ENCODE measurements around the gene PRPF19.

The PRPF19 gene

DNA sequence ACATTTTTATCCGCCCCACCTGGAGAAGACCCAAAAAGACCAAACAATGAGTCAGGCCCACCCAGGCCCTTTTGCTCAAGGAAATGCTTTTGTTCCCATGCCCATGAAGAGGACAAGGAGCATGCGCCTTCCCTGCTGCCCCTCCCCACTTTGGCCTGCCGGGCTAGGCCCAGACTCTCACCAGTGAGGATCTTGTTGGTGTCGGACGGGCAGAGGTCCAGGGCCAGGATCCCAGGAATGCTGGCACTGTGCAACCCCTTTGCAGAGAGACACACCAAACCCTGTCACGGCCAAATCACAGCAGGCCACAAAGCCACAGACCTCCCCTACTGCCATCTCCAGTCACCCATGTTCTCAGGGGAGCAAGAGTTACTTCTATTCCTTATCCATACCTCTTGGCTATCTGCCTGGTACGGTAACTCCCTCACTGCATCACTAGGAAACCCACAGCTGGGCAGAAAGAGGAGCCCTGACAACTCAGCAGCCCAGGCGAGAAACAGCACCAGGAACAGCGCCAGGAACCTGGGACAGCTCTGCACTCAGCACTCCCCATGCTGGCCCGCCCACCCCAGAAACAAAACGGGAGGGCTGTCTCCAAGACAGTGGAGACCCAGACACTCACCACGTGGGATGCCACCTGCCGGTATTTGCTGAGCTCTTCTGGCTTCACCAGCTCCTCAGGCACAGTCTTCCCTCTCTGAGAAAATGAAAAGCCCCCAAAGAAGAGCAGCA lies 5.5 kb downstream of the PRPF19 start:
- no peak for DNase-seq

DNA sequence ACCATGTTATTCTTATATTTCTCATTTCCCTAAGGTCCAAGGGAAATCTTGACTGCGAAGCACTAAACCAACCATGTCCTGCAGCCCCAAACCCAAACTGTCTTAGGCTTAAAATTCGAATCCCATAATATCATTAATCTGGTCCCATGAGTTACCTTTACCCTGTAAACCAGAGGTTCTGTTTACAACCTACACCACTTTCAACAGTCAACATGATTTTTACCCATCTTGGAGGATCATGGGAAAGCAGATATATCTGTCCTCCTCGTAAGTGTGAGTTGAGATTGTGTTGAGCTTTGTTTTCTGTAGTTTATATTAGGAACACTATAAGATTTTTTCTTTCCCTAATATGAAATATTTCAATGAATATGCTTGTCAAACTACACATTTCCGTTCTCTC lies 6.4 kb downstream of the PRPF19 start:
- no peak for DNase-seq

DNA sequence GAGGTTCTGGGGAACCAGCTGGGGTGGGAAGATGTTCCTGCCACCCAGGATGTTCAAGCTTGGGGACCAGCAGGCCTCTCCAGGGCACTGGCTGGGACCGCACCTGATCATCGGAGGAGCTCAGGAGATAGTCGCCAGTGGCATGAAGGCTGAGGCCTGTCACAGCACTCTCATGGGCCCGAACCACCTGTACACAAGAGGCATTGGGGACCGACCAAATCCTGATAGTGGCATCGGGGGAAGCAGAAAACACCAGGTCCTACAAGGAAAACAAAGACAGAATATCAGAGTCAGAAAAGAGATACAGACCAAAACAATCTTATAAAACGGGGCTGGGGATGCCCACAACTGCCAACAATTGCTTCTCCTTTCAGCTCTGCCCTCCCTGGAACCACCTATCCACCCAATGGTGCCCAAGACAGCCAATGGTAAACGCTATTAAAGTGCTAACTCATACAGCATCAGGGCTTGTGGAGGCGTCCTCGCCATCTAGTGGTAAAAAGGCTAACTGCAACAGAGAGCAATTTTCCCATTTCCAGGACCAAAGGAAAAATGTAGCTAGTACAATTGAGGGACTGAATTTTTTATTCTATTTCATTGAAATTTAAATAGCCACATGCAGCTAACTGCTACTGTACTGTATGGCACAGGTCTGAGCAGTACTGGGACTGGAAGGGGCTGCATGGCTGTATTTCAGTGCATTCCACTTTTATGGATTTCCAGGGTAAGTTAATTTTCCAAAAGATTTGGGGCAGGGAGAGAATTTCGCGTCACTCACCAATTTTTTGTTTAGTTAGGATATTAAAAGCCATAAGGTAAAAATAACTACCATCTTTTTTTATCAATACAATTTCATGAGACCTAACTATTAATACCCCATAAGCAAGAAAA lies 7.1 kb downstream of the PRPF19 start:
- peak; percentile 31 for DNase-seq

DNA sequence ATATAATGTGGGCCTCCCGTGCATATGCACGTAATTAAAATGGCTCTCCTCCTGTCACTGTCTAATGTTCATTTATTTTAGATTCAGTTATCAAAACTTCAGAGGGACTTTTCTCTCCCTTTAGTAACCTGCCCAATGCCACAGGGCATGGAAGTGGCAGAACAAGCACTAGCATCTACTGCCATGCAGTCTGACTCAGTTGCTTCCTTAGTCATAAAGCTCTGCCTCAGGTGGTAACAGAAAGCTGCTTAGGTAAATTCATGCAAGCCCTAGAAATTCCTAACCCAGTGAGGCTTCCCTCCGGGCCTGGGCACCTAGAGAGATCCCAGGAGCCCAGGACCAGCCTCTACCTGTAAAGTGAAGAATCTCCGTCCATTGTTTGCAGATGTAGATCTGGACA lies 8.9 kb downstream of the PRPF19 start:
- DNase-seq = no peak

DNA sequence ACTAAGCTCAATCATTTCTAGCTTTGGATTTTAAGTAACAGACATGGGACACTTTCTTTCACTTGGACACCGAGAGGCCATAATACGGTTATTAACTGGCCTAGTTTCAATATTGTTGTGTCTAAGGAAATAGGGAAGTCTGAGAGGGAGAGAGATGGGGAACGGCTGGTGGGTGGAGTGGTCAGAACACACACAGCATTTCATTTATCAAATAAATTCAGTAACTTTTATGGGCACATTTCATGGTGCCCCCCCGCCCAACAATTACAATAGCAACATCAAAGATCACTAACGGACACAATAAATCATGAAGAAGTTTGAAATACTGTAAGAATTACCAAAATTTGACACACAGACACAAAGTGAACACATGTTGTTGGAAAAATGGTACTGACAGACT lies 10.7 kb downstream of the PRPF19 start:
- DNase-seq = no peak

DNA sequence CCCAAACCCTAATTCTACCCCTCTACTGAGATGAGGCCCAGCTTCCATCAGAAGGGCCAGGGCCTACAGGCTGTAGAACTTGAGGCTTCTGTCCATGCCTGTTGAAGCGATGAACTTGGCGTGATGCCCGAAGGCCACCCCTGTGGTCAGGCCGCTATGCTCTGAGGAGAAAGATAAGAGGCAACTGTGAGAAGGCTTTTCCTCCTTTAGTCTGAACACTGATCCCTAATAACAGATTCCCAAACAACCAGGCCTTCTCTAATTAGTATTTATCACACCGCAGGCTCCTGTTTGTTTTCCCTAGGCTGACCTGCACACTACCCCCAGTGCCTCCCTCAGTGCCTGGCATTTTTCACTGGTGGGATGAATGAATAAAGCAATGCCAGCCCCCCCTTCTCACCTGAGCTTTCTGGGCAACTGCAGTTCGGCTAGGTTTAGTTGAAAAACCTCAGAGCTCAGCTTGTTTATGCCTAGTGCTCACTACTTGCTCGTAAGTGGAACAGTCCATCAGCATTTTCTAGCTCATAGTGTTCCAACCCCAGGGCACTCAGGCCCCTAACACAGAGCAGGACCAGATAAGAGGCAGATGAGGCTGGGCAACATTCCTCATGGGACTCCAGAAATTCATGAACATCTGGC lies 15.2 kb downstream of the PRPF19 start:
- DNase-seq = no peak

DNA sequence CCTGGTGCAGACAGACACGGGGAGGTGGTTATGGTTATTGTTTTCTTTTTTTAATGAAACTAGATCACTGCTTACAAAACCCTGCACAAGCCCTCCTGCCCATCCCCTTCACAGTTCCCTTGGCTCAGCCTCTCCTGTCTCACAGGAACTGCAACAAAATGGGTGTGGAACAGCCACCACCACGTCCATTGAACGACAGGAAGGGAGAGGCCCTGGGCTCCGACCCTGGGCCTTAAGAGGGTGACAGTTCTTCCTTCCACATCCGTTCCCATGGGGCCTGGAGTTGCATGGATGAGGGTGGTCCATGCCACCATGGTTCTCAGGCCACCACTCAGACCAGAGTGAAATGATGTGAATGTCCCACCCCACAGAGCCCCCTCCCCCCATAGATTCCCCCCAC lies 15.7 kb downstream of the PRPF19 start:
- DNase-seq = no peak

DNA sequence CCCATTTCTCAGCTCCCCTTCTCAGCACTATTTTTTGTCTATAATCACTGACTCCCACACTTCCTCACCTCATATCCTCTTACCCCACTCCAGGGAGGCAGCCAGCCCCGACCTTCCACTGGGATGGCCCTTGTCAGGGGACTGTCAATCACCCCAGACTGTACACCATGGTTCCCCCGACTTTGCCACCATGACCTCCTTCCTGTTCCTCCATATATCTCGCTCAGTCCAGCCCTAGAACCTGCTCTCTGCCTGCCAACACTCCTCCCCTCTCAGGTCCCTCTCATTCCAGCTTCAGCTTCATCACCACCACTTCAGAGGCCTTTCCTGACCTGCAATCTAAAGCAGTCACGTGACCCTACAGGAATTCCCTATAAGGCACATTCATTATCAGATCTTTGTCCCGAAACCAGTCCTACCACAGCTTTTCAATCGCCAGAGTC lies 16.5 kb downstream of the PRPF19 start:
- DNase-seq = no peak

DNA sequence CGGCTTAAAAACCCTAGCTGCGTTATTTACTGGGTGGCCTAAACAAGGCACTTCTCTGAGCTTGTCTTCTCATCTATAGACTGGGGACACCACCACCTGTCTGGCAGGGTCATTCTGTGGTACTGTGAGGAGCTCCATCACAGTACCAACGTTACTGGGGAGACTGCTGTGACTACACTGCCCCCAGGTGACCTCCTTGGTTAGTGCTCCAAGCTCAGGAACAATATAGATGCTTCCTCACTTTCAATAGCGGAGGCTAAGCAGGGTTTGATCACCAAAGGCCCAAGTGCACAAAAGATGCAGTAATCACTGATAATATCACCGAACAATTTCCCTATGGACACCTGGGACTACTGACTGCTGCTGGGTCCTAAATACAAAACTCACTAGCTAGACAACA lies 18.8 kb downstream of the PRPF19 start:
- peak; percentile 79 for DNase-seq

DNA sequence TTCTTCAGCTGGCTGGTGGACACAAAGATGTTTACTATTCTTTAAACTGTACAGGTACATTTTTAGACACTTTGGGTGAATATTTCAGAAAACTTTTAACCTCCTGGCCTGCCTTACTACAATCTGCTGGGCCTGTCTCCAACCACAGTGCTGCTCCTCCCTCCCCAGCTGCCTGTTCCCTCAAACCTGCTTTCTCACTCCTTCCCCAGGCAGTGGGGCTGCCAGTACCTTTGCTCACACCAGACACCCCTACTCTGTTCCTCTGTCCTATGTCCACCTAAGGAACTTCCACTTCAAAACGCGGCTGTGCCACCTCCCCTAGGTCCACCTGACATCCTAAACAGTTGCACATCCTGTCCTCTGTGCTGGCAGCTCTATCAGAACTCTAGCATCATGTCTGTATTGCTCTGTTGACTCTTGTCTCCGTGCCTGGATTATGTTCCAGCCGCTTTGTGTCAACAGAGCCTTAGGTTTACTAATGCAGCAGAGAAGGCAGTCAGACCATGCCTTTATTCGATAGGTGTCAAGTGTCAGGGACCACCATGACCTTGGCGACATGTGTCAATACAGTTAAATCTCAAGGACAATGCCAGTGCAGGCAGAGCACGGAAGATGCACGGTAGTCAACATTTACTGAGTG lies 25.6 kb downstream of the PRPF19 start:
- DNase-seq = peak; percentile 73

DNA sequence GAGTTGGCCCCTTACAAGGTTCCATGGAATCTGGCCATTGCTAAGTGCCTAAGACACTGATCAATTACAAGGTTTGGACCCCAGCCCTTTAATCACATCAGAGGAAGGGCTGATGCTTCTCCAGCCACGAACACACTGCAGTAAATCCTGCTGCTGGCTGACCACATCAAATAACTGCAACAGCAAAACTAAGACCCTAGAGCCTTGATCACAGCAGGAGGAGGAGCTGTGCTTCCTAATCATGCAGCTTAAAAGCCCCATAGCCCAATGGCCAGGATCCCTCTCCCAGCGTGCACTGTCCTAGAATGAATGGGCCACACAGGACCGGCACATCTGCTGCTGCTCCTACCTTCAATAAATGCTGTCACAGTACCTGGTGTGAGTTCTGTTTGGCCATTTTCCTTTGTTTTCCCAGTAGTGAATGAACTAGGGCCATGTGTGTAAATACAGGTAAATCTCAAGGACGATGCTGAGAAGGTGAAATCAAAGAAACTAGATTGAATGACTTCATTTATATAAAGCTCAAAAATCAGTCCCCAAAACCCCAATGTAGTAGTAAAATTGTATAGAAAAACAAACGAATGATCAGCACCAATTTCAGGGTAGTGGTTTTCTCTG lies 26.3 kb downstream of the PRPF19 start:
- DNase-seq = no peak

DNA sequence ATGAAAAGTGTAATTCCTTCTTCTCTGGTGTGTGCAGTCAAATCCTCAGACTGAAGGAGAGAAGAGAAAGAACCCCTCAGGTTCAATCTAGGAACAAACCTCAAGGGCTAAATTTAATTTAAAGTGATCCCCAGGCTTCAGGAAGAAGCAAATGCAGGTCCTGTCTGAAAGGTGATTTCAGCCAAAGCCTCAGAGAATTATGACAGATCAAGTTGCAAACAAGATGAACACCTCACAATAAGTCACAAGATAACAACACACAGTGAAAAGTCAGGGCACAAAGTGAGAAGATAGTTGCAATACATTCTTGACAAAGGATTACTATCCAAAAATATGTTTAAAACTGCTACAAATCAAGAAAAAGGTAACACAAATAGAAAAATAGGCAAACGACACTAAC lies 27.3 kb downstream of the PRPF19 start:
- no peak for DNase-seq

DNA sequence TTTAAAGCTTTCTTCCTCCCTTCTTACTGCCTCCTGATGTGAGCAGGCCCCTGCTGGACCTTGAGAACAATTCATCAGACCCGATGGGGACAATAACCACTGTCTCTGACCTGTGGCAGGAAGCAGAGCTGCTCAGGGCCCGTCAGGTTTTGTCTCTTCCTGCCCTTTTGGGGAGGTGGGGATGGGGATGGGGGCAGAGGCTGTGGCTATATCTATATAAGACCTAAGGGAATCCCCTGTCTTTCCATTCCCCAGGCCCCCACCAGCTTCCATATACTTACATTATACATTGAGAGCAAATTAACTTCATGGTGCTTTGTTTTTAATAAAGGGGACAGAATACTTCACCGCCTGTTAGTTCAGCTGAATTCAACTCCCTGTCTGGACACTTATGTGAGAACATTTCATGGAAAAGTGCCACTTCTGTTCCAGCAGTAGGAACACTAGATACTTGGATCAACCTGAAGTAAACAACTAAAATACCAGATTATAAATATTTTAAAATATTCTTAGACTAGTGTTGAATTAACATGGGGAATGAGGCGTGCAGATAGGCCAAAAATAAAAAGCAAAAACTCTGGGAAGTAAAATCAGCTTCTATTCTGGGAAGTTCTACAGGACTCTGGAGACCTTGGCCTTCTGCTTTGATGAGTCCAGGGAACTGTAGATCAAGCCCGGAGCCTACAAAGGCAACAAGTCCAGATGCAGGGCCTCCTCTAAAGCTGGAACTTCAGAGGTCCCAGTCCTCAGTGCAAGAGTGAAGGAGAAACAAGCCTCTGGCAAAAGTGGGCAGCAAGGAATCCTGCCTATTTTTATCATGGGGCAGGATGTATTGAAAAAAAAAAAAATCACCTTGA lies 27.9 kb downstream of the PRPF19 start:
- DNase-seq = no peak

DNA sequence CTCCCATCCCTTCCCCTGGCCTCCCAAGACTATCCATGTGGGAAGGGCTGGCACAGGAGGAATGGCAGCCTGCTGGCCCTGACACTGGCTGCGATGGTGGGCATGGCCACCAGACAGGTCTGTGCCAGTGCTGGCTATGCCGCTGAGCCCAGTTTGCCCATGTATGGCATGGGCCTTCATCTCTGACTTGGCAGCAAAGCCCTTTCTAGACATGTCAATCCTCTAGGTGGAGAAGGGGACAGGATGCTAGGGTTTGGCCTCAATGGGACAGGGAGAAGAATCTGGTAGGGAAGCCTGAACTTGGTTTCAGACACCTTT lies 30.3 kb downstream of the PRPF19 start:
- DNase-seq = no peak

DNA sequence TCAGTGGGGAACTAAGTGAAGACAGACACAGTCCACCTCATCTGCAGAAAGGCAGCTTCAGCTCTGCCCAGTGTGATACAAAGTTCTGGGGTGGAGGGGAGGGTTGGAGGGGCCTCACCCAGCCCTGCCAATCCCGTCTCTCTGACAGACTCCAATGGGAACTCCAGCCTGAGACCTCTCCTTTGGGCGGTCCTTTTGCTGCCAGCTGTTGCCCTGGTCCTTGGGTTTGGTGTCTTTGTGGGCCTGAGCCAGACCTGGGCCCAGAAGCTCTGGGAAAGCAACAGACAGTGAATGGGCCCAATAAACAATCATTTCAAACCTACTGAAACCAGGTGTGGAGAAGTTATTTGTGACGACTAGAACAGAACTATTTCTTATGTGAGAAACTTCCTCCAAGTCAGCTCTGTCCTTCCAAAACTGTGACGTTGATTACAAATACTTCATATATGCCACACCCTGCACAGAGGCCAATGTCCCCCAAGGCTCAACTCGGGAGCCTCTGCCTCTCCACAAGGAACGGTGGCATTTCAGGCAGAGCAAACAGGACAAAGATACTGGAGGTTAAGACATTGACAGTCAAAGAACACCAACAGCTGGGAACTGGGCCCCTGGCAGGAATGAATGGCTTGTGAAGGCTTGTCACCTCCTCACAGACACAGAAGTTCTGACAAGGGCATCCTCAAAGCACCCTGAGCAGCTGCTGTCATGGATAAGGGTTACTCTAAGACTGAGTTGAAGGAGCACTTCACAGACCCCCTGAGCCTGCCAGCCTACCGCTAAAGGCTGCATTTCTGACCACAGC lies 30.8 kb downstream of the PRPF19 start:
- DNase-seq = no peak

DNA sequence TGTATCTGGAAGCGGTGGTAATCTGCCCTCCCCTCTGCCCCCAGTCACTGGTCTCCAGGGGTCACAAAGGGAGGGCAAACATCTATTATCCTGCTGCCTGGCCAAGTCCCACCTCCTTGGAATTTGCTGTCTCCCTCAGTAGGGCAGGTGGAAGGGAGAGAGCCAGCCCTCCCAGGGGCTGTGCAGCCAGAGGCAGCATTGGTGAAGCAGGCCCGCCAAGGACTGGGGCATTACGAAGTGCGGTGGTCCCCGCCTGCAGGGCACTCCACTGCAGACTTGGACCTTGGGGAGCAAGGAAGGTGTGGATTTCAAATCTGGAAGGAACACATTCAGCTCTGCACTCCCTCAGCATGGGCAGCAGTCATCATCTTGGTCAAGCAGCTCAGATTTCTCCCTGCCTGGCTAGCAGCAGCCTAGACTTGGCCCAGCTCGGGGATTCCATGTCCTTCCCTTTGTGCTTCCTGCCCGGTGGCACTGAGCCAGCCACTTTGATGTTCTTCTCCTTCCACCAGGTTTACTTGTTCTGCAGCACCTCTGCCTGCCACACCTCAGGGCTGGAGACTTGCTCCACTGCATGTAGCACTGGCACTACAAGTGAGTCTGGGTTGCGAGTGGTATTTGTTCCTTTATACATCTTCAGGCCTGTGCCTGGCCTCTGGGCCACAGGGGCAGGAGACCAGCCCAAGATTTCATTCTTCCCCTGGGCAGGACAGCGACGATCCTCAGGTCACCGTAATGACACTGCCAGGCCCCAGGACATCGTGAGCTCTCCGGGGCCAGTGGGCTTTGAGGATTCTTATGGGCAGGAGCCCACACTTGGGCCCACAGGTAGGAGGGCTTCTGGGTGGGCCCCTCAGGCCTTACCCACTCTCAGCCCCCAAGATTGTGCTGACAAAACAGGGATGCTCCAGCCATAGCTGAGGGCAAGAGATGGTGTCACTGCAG lies 31.7 kb downstream of the PRPF19 start:
- no peak for DNase-seq

DNA sequence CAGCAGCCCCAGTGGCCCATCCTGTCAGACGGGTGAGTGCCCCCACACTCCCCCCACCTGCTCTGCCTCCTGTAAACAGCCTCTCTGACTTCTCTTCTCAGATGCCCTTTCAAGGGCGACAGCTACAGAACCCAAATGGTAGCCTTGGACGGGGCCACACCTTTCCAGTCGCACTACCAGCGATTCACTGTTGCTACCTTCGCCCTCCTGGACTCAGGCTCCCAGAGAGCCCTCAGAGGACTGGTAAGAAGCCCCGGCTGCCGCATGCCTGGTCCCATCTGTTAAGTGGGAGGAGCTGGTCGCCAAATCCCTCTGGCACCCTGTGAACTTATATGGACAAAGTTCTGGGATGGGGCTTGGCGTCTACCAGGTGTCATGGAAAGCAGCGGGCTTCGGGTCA lies 32.9 kb downstream of the PRPF19 start:
- no peak for DNase-seq

DNA sequence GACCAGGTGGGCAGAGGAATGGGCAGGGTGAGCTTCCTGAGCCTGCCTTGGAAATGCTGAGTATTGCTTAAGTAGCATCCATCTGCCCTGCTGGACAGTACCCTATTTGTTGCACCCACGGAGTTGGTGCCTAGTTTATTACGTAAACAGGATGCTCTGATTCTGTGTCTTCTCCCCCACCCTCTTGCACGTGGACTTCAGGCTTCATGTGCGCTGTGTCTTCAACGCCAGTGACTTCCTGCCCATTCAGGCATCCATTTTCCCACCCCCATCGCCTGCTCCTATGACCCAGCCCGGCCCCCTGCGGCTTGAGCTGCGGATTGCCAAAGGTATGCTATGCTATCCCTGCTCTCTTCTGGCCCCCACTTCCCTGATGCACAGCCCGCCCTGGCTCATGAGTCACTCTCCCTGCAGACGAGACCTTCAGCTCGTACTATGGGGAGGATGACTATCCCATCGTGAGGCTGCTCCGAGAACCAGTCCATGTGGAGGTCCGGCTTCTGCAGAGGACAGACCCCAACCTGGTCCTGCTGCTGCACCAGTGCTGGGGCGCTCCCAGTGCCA lies 33.3 kb downstream of the PRPF19 start:
- no peak for DNase-seq

DNA sequence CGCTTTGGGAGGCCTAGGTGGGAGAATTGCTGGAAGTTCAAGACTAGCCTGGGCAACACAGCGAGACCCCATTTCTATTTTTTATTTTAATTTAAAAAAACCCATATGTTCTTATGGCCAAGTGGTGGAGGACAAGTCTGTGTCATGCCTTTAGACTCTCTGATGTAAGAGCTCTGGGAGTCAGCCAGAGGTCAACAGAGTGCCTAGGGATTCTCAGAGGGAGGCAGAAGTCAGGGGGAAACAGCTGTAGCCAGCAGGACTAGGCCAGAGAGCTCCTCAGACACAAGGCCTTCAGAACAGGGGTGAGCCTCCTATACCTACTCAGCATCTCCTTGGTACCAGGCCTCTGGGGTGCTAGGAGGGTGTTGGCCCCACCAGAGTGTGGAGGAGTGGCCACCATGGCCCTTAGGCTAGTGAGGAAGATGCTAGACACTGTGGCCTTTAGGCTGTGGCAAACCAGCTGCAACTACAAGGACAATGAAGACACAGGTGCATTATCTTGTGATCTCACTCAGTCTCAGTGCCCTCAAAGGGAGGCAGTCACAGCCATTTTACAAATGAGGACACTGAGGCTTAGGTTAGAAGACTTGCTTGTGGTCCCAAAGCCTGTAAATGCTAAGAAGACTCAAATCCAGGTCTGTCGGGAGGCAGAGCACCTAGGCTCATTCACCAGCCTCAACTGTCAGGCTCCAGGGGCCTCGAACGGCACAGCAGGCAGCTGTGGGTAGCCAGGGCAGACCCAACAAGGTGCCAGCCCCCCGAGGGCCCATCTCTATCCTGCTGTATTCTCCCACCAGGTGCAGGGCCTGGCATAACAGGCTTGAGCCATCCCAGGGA lies 34.0 kb downstream of the PRPF19 start:
- no peak for DNase-seq

Data from NCI-H774 (cell line).